ENCODE results near the gene CPTP.

- no peak for TF ChIP-seq POLR2AphosphoS5 (IDR thresholded peaks at IDR 0.05)
- no peak for TF ChIP-seq CTCF (IDR thresholded peaks at IDR 0.05)
Measured at GRCh38 chr1:1283821-1284220, 40.8 kb upstream of the CPTP start.
